HepG2 (cell line): ENCODE data around the gene SNF8. TPM values are rescaled to one million over a fixed set of nuclear protein-coding genes. Genes with fewer than 3 reads are reported as not detected.

Source experiments
- DMTF1 ChIP-seq: sonication (generic); formaldehyde crosslinking; IDR thresholded peaks from 2 replicates; pipeline ENCODE4 v1.4.0; 2020; ENCODE audit warnings: mild to moderate bottlenecking, missing genetic modification reagents
- MYNN ChIP-seq: sonication (generic); formaldehyde crosslinking; IDR thresholded peaks from 2 replicates; pipeline ENCODE4 v1.4.0; 2020; ENCODE audit warnings: mild to moderate bottlenecking, low read depth, missing genetic modification reagents
- MZF1 ChIP-seq: sonication (generic); formaldehyde crosslinking; IDR thresholded peaks from 2 replicates; pipeline ENCODE4 v1.8.1; 2023; ENCODE audit warnings: mild to moderate bottlenecking, missing genetic modification reagents, borderline replicate concordance
- NFYC ChIP-seq: IDR thresholded peaks from 2 replicates; pipeline ENCODE4 v1.6.1; 2016; ENCODE audit warnings: missing genetic modification reagents, missing compliant biosample characterization
- NR2F6 ChIP-seq, 2 experiments: IDR thresholded peaks; 2 replicates each; pipeline ENCODE4 v1.6.1; 2016; ENCODE audit warnings: antibody characterized with exemption in 1 of 2, mild to moderate bottlenecking in 1 of 2
- PHF5A ChIP-seq: IDR thresholded peaks from one replicate; pipeline ENCODE4 v1.6.1; 2018; ENCODE audit warnings: low read depth, missing genetic modification reagents; ENCODE audit not compliant: unreplicated experiment
- RFXANK ChIP-seq: IDR thresholded peaks from 2 replicates; pipeline ENCODE4 v1.6.1; 2016
- SNAPC5 ChIP-seq: sonication (generic); formaldehyde crosslinking; IDR thresholded peaks from 2 replicates; pipeline ENCODE4 v1.8.1; 2023; ENCODE audit warnings: mild to moderate bottlenecking, missing genetic modification reagents, borderline replicate concordance
- SOX13 ChIP-seq, 3 experiments: fragments of 450-650 bp in 1 of 3; sonication (generic) in 1 of 3; formaldehyde crosslinking in 1 of 3; IDR thresholded peaks in 2 of 3; conservative IDR thresholded peaks in 1 of 3; 2 replicates each; pipeline versions ENCODE4 v1.5.0 to v1.6.1; 2016 to 2020; ENCODE audit warnings: antibody characterized with exemption in 1 of 3, mild to moderate bottlenecking in 1 of 3, missing compliant biosample characterization in 1 of 3, missing genetic modification reagents in 1 of 3, moderate library complexity in 1 of 3
- SP5 ChIP-seq: IDR thresholded peaks from 2 replicates; pipeline ENCODE4 v1.6.1; 2016; ENCODE audit warnings: low read depth, borderline replicate concordance
- XBP1 ChIP-seq: sonication (generic); formaldehyde crosslinking; IDR thresholded peaks from 2 replicates; pipeline ENCODE4 v1.5.0; 2020; ENCODE audit warnings: missing genetic modification reagents
- ZBTB25 ChIP-seq: IDR thresholded peaks from 2 replicates; pipeline ENCODE4 v1.6.1; 2018; ENCODE audit warnings: missing genetic modification reagents
- ZC3H4 ChIP-seq: sonication (generic); formaldehyde crosslinking; IDR thresholded peaks from 2 replicates; pipeline ENCODE4 v1.4.0; 2020; ENCODE audit warnings: missing genetic modification reagents, borderline replicate concordance
- ZKSCAN1 ChIP-seq: fragments of 150-350 bp; IDR thresholded peaks from 2 replicates; pipeline ENCODE4 v1.6.1; 2014; ENCODE audit warnings: low read length
- ZNF10 ChIP-seq: sonication (generic); formaldehyde crosslinking; IDR thresholded peaks from 2 replicates; pipeline ENCODE4 v1.4.0; 2020; ENCODE audit warnings: mild to moderate bottlenecking, low read depth, missing genetic modification reagents, borderline replicate concordance
- ZNF101 ChIP-seq: sonication (generic); formaldehyde crosslinking; IDR thresholded peaks from 2 replicates; pipeline ENCODE4 v1.4.0; 2020; ENCODE audit warnings: mild to moderate bottlenecking, low read depth, missing genetic modification reagents, borderline replicate concordance
- ZNF234 ChIP-seq: sonication (generic); formaldehyde crosslinking; conservative IDR thresholded peaks from 2 replicates; pipeline ENCODE4 v1.5.1; 2020; ENCODE audit warnings: mild to moderate bottlenecking, missing genetic modification reagents
- ZNF580 ChIP-seq: IDR thresholded peaks from 2 replicates; pipeline ENCODE4 v1.6.1; 2016; ENCODE audit warnings: low read depth, borderline replicate concordance
- ZNF607 ChIP-seq: sonication (generic); formaldehyde crosslinking; IDR thresholded peaks from 2 replicates; pipeline ENCODE4 v1.5.1; 2020; ENCODE audit warnings: missing genetic modification reagents, mild to moderate bottlenecking, borderline replicate concordance
- ZNF713 ChIP-seq: sonication (generic); formaldehyde crosslinking; IDR thresholded peaks from 2 replicates; pipeline ENCODE4 v1.4.0; 2020; ENCODE audit warnings: mild to moderate bottlenecking, missing genetic modification reagents
- ZSCAN5A ChIP-seq: sonication (generic); formaldehyde crosslinking; IDR thresholded peaks from 2 replicates; pipeline ENCODE4 v1.8.0; 2022; ENCODE audit warnings: mild to moderate bottlenecking, missing genetic modification reagents, borderline replicate concordance
- polyA plus RNA-seq, 8 experiments: library from polyadenylated mRNA; depleted of rRNA in 3 of 8; stranded (reverse) in 7 of 8; unstranded in 1 of 8; fragments of >200 nt; fragmentation: Illumina TruSeq in 4 of 8; extraction: Trizol in 4 of 8; gene quantifications; 2 replicates each; pipeline versions ENCODE4 v1.2.1 to v1.2.3, GENCODE V29; 2011 to 2016; ENCODE audit warnings: low read depth in 4 of 8, missing spikeins in 1 of 8, mixed read lengths in 1 of 8; ENCODE audit not compliant: insufficient read depth in 1 of 8
- total RNA-seq, 5 experiments: library from RNA; depleted of rRNA; stranded (reverse); fragments of >200 nt; fragmentation: Illumina TruSeq; extraction: Trizol; gene quantifications; 2 replicates each; pipeline ENCODE4 v1.2.3, GENCODE V29; 2016; ENCODE audit warnings: low read depth in 1 of 5
- TF ChIP-seq, protein P1 (sequence below): IDR thresholded peaks from 2 replicates; pipeline ENCODE4 v1.6.1; 2016; ENCODE audit warnings: low read depth

SNF8 gene
- total and polyA plus RNA-seq, 2 of the 13 experiments (the other 11 are each of a cell fraction or from before 2014, with no cell fraction given): 114 to 153 TPM

- TF ChIP-seq ZBTB25 (CRISPR knock-in tag) (no peak), PHF5A (CRISPR knock-in tag) (no peak), DMTF1 (CRISPR knock-in tag) (peak; percentile 82; the same call in 1 of the 2 replicates), ZNF607 (no peak), MYNN (CRISPR knock-in tag) (no peak), ZKSCAN1 (no peak), ZNF10 (no peak), ZNF713 (CRISPR knock-in tag) (0 out of 2 replicates have a peak, but pooled peaks have one; percentile 45), XBP1 (CRISPR knock-in tag) (no peak), SP5 (no peak), ZC3H4 (CRISPR knock-in tag) (no peak), RFXANK (no peak), SNAPC5 (CRISPR knock-in tag) (no peak), NFYC (CRISPR knock-in tag) (no peak), ZNF580 (CRISPR knock-in tag) (no peak), MZF1 (CRISPR knock-in tag) (no peak), ZSCAN5A (CRISPR knock-in tag) (no peak), ZNF234 (CRISPR knock-in tag) (no peak), NR2F6 (IDR thresholded peaks at IDR 0.05) (peak; percentile 58; the same call in 1 of the 2 replicates), NR2F6 (CRISPR knock-in tag; IDR thresholded peaks at IDR 0.05) (no peak; the same call in 1 of the 2 replicates), ZNF101 (CRISPR knock-in tag) (no peak), SOX13 (IDR thresholded peaks at IDR 0.05) (no peak), SOX13 (CRISPR knock-in tag; conservative IDR thresholded peaks at IDR 0.05 in 1 of 2, IDR thresholded peaks at IDR 0.05 in 1 of 2) (no peak)
- TF ChIP-seq, protein P1, sequence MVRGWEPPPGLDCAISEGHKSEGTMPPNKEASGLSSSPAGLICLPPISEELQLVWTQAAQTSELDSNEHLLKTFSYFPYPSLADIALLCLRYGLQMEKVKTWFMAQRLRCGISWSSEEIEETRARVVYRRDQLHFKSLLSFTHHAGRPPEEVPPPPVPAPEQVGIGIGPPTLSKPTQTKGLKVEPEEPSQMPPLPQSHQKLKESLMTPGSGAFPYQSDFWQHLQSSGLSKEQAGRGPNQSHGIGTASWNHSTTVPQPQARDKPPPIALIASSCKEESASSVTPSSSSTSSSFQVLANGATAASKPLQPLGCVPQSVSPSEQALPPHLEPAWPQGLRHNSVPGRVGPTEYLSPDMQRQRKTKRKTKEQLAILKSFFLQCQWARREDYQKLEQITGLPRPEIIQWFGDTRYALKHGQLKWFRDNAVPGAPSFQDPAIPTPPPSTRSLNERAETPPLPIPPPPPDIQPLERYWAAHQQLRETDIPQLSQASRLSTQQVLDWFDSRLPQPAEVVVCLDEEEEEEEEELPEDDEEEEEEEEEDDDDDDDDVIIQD (CRISPR knock-in tag): no peak
These were observed 51.5 kb downstream of the SNF8 start (continued) for GRCh38 chr17:48892940-48893645.
